ENCODE measurements around the gene ETV3.

GRCh38 chr1:157119008-157119407 is 19.2 kb downstream of the ETV3 start:
- TF ChIP-seq POLR2AphosphoS5 (IDR thresholded peaks at IDR 0.05; ENCODE audit: low read depth, low read length): no peak
- no peak for TF ChIP-seq EZH2 (IDR thresholded peaks at IDR 0.05)
- TF ChIP-seq EGR1 (IDR thresholded peaks at IDR 0.05; ENCODE audit: low read depth): no peak
- no peak for TF ChIP-seq JUND (IDR thresholded peaks at IDR 0.05)
- no peak for TF ChIP-seq CTCF (IDR thresholded peaks at IDR 0.05 in 2 of 3, conservative IDR thresholded peaks at IDR 0.05 in 1 of 3; ENCODE audit: borderline replicate concordance in 1 of 3, insufficient read depth in 1 of 3, low read depth in 2 of 3, low read length in 2 of 3)
- no peak for TF ChIP-seq SRF (IDR thresholded peaks at IDR 0.05; ENCODE audit: low read depth)
